Heart left ventricle (tissue), 16 donors: ENCODE measurements around the gene MSMP. TPM values are rescaled to one million over a fixed set of nuclear protein-coding genes. Genes with fewer than 3 reads are reported as not detected.

Source experiments
- ATAC-seq, 4 donors: fragments of 200-7000 bp; cut with Tn5 transposase; one replicate each; pipeline ENCODE4 v1.9.1; 2020 to 2022; ENCODE audit warnings: moderate library complexity in 4 of 4, mild to moderate bottlenecking in 3 of 4, moderate number of reproducible peaks in 1 of 4
- DNase-seq, 5 donors: peaks; one replicate each; pipeline ENCODE4 v3.0.0-alpha.2; 2020
- H3K27ac ChIP-seq, 12 donors: fragments of 200-600 bp; sonication (generic) in 4 of 12; one replicate each; pipeline versions ENCODE4 v1.5.0 to v1.8.0; 2016 to 2022; ENCODE audit warnings: mild to moderate bottlenecking in 2 of 12
- H3K27me3 ChIP-seq, 9 donors: fragments of 200-600 bp; sonication (generic) in 2 of 9; one replicate each; pipeline versions ENCODE4 v1.5.1 to v1.8.0; 2016 to 2022; ENCODE audit warnings: mild to moderate bottlenecking in 3 of 9
- H3K36me3 ChIP-seq, 9 donors: fragments of 200-600 bp; sonication (generic) in 2 of 9; one replicate each; pipeline versions ENCODE4 v1.5.0 to v1.8.0; 2018 to 2022; ENCODE audit warnings: mild to moderate bottlenecking in 2 of 9
- H3K4me1 ChIP-seq, 12 donors: fragments of 200-600 bp; sonication (generic) in 4 of 12; one replicate each; pipeline versions ENCODE4 v1.5.0 to v1.8.0; 2016 to 2022; ENCODE audit warnings: mild to moderate bottlenecking in 3 of 12
- H3K4me3 ChIP-seq, 12 donors: fragments of 200-600 bp; sonication (generic) in 4 of 12; one replicate each; pipeline versions ENCODE4 v1.5.0 to v1.8.0; 2017 to 2022; ENCODE audit warnings: mild to moderate bottlenecking in 9 of 12, moderate library complexity in 4 of 12
- H3K9me3 ChIP-seq, 12 donors: fragments of 200-600 bp; sonication (generic) in 4 of 12; one replicate each; pipeline versions ENCODE4 v1.5.0 to v1.8.0; 2016 to 2022; ENCODE audit warnings: mild to moderate bottlenecking in 1 of 12
- CTCF ChIP-seq, 12 donors: fragments of 200-600 bp; sonication (generic) in 4 of 12; IDR thresholded peaks; one replicate each; pipeline versions ENCODE4 v1.5.0 to v1.8.0; 2018 to 2022; ENCODE audit warnings: antibody characterized with exemption in 12 of 12, mild to moderate bottlenecking in 5 of 12
- POLR2A ChIP-seq, 2 donors: fragments of 450-650 bp; IDR thresholded peaks; one replicate each; pipeline ENCODE4 v1.6.1; 2017; ENCODE audit warnings: antibody characterized with exemption in 2 of 2, mild to moderate bottlenecking in 2 of 2, moderate library complexity in 2 of 2
- WGBS, 4 donors: extraction: QIAGEN DNeasy Blood & Tissue Kit in 2 of 4; methylation state at CpG; one replicate each; pipeline versions ENCODE4 v1.1.5 to v1.1.7; 2013 to 2018; 5-methylcytosine and 5-hydroxymethylcytosine counted together
- intact Hi-C, 10 donors: fragments of 100-400 bp; cut with DNase I; formaldehyde crosslinking; loops; one replicate each; pipeline versions ENCODE4 v1.11.1 to v1.14.2; 2022
- polyA plus RNA-seq, 2 donors: library from polyadenylated mRNA; stranded (reverse); fragments of 200-250 nt; gene quantifications; one replicate each; pipeline ENCODE4 v1.2.3, GENCODE V29; 2013
- total RNA-seq, 9 donors: library from RNA; depleted of rRNA in 2 of 9; stranded (reverse); fragments of >200 nt in 2 of 9; fragmentation: NEBNext Ultra II Directional in 3 of 9; extraction: Animal tissue kit (Norgen Biotek cat#: 25700) in 3 of 9; gene quantifications; one replicate each; pipeline versions ENCODE4 v1.1.0 to v1.2.4, GENCODE V29; 2016 to 2023
- donor health status: ischemic (EF 13 %, LVEDD 7.1; RV severe dilation, severe dysfunction).
- donor health status: healthy with polysubstance abuse.
- donor health status: DM: no; HTN: yes; CAD: no.
- donor health status: DM: no; HTN: no; CAD: no.
- donor health status: ischemic (EF 25% LVEDD 6.9; RV normal size, moderate dysfunction).
- donor health status: ischemic (EF 25% LVEDD 5.7; RV mildly dilated, moderate dysfunction).
- donor health status: healthy.
- donor health status: DM: yes; HTN: yes; CAD: no.
- donor health status: ischemic (EF 35%, LVEDD 5.7; RV mildly dilated, moderate dysfunction).
- donor health status: nonischemic (EF 11% LVEDD 7.7; RV severe dilation, severe dysfunction).
- donor health status: DM: yes; HTN: yes; CAD: no.
- donor health status: PGD.
- donor health status: ischemic (EF 29% LVEDD 5.4; RV normal size, mild dysfunction).
- donor health status: nonischemic (EF 23%, LVEDD 6.1; RV moderate dilation, normal function).

MSMP gene
- total and polyA plus RNA-seq, 11 donors, result 0.26 TPM; not detected in 10

GRCh38 chr9:35753466-35753865 lies 610 bp downstream of the MSMP start:
- ATAC-seq (no peak), DNase-seq (no peak)
- no peaks in the 10 kb centered on the region for H3K27me3 ChIP-seq
- 76 to 90% (median 81%) methylated on average over 5 of the region's 5 CpGs for WGBS, 4 donors
- TF ChIP-seq CTCF (IDR thresholded peaks at IDR 0.05) (no peak), POLR2A (IDR thresholded peaks at IDR 0.05) (no peak)
- H3K4me1 ChIP-seq, result peaks cover 2 to 43% (median 30%) of the 10 kb centered on the region in 12 donors
- H3K9me3 ChIP-seq, result no peaks in the 10 kb centered on the region
- no peak overlapping the region for H3K4me3 ChIP-seq
- H3K27ac ChIP-seq, result no peak overlapping the region
- H3K36me3 ChIP-seq, result peaks cover 0 to 52% (median 48%) of the 10 kb centered on the region in 9 donors
- intact Hi-C loops, result loop anchor here in 1 of 10 donors (10.0 kb wide), 1 partner anchor 61 kb away; the partner anchor contains the start of genes HINT2 and SPAG8

GRCh38 chr9:35750256-35750531 lies 3.9 kb downstream of the MSMP start:
- TF ChIP-seq POLR2A (IDR thresholded peaks at IDR 0.05), result no peak
- no peak for TF ChIP-seq CTCF (IDR thresholded peaks at IDR 0.05)
- H3K27me3 ChIP-seq, result no peaks in the 10 kb centered on the region
- no peaks in the 10 kb centered on the region for H3K9me3 ChIP-seq
- peak overlapping the region in 8 of 12 donors; percentile 71 to 99 (median 92) for H3K4me3 ChIP-seq
- DNase-seq, result no peak
- intact Hi-C loops, result loop anchor here in 1 of 10 donors (10.0 kb wide), 1 partner anchor 65 kb away; the partner anchor contains the start of genes HINT2 and SPAG8
- peaks cover 0 to 58% (median 49%) of the 10 kb centered on the region in 9 donors for H3K36me3 ChIP-seq
- H3K4me1 ChIP-seq, result peaks cover 2 to 50% (median 38%) of the 10 kb centered on the region in 12 donors
- H3K27ac ChIP-seq, result peak overlapping the region; percentile 92 to 99 (median 97)
- 39 to 57% (median 54%) methylated on average over 4 of the region's 4 CpGs for WGBS, 4 donors
- peak in 1 of 4 donors; percentile 5 for ATAC-seq

GRCh38 chr9:35749515-35750255 lies 4.4 kb downstream of the MSMP start:
- Histone ChIP-seq H3K36me3 (peaks cover 0 to 58% (median 49%) of the 10 kb centered on the region in 9 donors), H3K9me3 (no peaks in the 10 kb centered on the region), H3K4me1 (peaks cover 2 to 55% (median 43%) of the 10 kb centered on the region in 12 donors), H3K4me3 (peak overlapping the region; percentile 71 to 99 (median 88)), H3K27ac (peak overlapping the region; percentile 92 to 99 (median 97)), H3K27me3 (no peaks in the 10 kb centered on the region)
- WGBS, 4 donors, result 4 to 9% (median 6%) methylated on average over 17 to 19 of the region's 19 CpGs
- no peak for TF ChIP-seq CTCF (IDR thresholded peaks at IDR 0.05)
- no peak for TF ChIP-seq POLR2A (IDR thresholded peaks at IDR 0.05)
- intact Hi-C loops, result loop anchor here in 4 of 10 donors (2.0 to 10.0 kb wide), 4 partner anchors 17 to 92 kb away; partner anchors contain the start of genes CREB3 (in 3 of the 4), TLN1 (in 3 of the 4), CCDC107 (in 2 of the 4) and RMRP (in 2 of the 4)
- DNase-seq (peak in 3 of 5 donors; percentile 33 to 59 (median 51)), ATAC-seq (peak; percentile 9 to 44 (median 30))

- WGBS, 4 donors, result 0 to 1% (median 1%) methylated on average over 18 to 69 of the region's 69 CpGs
- H3K4me1 ChIP-seq, result peaks cover 2 to 60% (median 49%) of the 10 kb centered on the region in 12 donors
- ATAC-seq, result peak; percentile 81 to 94 (median 92)
- peak within 1 kb of the TSS; percentile 71 to 99 (median 88) for H3K4me3 ChIP-seq
- H3K27ac ChIP-seq, result peak within 1 kb of the TSS; percentile 92 to 99 (median 97)
- no peaks in the 10 kb centered on the region for H3K27me3 ChIP-seq
- H3K36me3 ChIP-seq, result peaks cover 0 to 59% (median 49%) of the 10 kb centered on the region in 9 donors
- peak; percentile 88 to 94 (median 93) for DNase-seq
- no peaks in the 10 kb centered on the region for H3K9me3 ChIP-seq
- TF ChIP-seq POLR2A (IDR thresholded peaks at IDR 0.05), result peak; percentile 19 to 87
- no peak for TF ChIP-seq CTCF (IDR thresholded peaks at IDR 0.05)
- intact Hi-C loops, result loop anchor here in 4 of 10 donors (2.0 to 5.0 kb wide), 3 partner anchors 16 to 92 kb away; partner anchors contain the start of genes CREB3 (in 3 of the 4), TLN1 (in 3 of the 4), CCDC107 (in 2 of the 4) and RMRP (in 2 of the 4)
These were observed 5.1 kb downstream of the MSMP start, which contains the start of the genes GBA2 and RGP1 for GRCh38 chr9:35748858-35749514. Gene GBA2, minus strand, starts transcription at chr9:35749228. Its CDS starts 524 bp downstream, at chr9:35748704. Gene RGP1, plus strand, starts transcription at chr9:35749287. Its CDS starts 469 bp downstream, at chr9:35749756.
